NB4 (cell line): Measurements from ENCODE around the gene GPR173.

Source experiments
- POLR2A ChIP-seq: IDR thresholded peaks from 2 replicates; pipeline ENCODE4 v1.6.1; 2011; ENCODE audit warnings: mild to moderate bottlenecking; ENCODE audit not compliant: insufficient read length; ENCODE audit errors: extremely low read depth
- TF ChIP-seq, protein P1 (sequence below): IDR thresholded peaks from one replicate; pipeline ENCODE4 v1.5.1; 2012; ENCODE audit warnings: low read depth, low read length

DNA sequence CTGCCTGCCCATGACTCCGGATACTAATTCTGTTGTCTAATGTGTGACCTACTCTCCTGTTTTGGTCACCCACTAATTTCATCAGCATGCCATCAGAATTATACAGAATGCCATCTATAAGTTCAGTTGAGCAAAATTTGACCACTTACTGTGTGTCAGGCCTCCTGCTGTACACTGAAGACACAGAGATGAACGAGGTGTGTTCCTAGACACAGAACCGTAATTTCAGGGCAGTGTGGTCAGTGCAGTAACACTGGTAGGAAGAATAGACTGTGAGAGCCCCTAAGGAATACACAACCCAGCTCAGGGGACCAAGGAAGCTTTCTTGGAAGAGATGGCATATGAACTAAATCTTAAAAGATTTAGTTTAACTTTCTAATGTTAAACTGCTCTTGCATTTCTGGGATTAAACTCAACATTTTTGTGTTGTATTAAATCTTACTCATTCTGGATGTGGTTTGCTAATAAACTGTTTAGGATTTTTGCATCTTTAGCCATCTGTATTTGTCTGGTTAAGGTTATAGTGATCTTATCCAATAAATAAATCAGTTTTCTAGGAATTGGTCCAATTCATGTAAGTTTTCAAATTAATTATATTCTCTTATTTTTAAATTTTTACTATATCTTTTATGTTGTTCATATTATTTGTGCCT, 79.6 kb downstream of the GPR173 start:
- TF ChIP-seq, protein P1, sequence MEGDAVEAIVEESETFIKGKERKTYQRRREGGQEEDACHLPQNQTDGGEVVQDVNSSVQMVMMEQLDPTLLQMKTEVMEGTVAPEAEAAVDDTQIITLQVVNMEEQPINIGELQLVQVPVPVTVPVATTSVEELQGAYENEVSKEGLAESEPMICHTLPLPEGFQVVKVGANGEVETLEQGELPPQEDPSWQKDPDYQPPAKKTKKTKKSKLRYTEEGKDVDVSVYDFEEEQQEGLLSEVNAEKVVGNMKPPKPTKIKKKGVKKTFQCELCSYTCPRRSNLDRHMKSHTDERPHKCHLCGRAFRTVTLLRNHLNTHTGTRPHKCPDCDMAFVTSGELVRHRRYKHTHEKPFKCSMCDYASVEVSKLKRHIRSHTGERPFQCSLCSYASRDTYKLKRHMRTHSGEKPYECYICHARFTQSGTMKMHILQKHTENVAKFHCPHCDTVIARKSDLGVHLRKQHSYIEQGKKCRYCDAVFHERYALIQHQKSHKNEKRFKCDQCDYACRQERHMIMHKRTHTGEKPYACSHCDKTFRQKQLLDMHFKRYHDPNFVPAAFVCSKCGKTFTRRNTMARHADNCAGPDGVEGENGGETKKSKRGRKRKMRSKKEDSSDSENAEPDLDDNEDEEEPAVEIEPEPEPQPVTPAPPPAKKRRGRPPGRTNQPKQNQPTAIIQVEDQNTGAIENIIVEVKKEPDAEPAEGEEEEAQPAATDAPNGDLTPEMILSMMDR = no peak
- TF ChIP-seq POLR2A = no peak
